ENCODE measurements around the gene NEUROG2. TPM values are rescaled to one million over a fixed set of nuclear protein-coding genes. Genes with fewer than 3 reads are reported as not detected.

Gene NEUROG2
- total and polyA plus RNA-seq, 2 of the 8 experiments (the other 6 are each of a cell fraction or from before 2014, with no cell fraction given): 0.03 TPM; not detected in 1

GRCh38 chr4:112485930-112486329 lies 30.1 kb downstream of the NEUROG2 start (continued):
- TF ChIP-seq CHD7 (IDR thresholded peaks at IDR 0.05; ENCODE audit: insufficient replicate concordance, low read length) (no peak), POLR2AphosphoS5 (IDR thresholded peaks at IDR 0.05; ENCODE audit: low read depth, low read length) (no peak), NRF1 (IDR thresholded peaks at IDR 0.05; ENCODE audit: low read depth, low read length) (no peak), MAFK (IDR thresholded peaks at IDR 0.05; ENCODE audit: low read depth, low read length) (no peak), EP300 (IDR thresholded peaks at IDR 0.05; ENCODE audit: borderline replicate concordance in 1 of 2, low read depth in 2 of 2, low read length in 2 of 2) (no peak), BRCA1 (IDR thresholded peaks at IDR 0.05; ENCODE audit: low read depth, low read length) (no peak), HDAC6 (IDR thresholded peaks at IDR 0.05; ENCODE audit: low read depth, low read length) (no peak), ASH2L (IDR thresholded peaks at IDR 0.05; ENCODE audit: low read length) (no peak), SIRT6 (IDR thresholded peaks at IDR 0.05; ENCODE audit: low read length) (no peak)

Data from H1 (cell line).